ENCODE results near the gene NFATC4. TPM values are rescaled to one million over a fixed set of nuclear protein-coding genes. Genes with fewer than 3 reads are reported as not detected.
A peak's percentile ranks its signal among the peaks of the same experiment; 100 is the strongest.

The NFATC4 gene
- total and polyA plus RNA-seq, 2 donors (not counting 1 experiment from before 2014, with no cell fraction given): 3.1 to 7.6 TPM

DNA sequence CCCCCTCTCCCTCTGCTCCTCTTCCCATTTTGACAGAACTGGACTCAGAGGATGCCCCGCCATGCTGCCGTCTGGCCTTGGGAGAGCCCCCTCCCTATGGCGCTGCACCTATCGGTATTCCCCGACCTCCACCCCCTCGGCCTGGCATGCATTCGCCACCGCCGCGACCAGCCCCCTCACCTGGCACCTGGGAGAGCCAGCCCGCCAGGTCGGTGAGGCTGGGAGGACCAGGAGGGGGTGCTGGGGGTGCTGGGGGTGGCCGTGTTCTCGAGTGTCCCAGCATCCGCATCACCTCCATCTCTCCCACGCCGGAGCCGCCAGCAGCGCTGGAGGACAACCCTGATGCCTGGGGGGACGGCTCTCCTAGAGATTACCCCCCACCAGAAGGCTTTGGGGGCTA is 1.5 kb downstream of the NFATC4 start:
- ChIA-PET POLR2A (interaction anchor here (0.7 to 2.2 kb wide), 2 partner anchors 61 to 62 kb away, joined by 3 to 5 read pairs; partner anchors contain the start of gene KHNYN), CTCF (interaction anchor here (1.1 kb wide), 1 partner anchor 62 kb away, joined by 3 read pairs; no protein-coding TSS in a partner anchor)
- peaks cover 0 to 30% (median 6%) of the 10 kb centered on the region in 4 experiments for H3K27me3 ChIP-seq (replicated peaks in 1 of 4; ENCODE audit: control extremely low read depth in 1 of 4, control insufficient read depth in 3 of 4, insufficient read depth in 4 of 4, low read length in 3 of 4)
- Mint-ChIP-seq H3K4me3 (peak overlapping the region; percentile 60), H3K27me3 (peaks cover 6% of the 10 kb centered on the region), H3K9me3 (ENCODE audit: insufficient read depth) (no peaks in the 10 kb centered on the region), H3K27ac (peak overlapping the region; percentile 61), H3K4me1 (peaks cover 32% of the 10 kb centered on the region)
- intact Hi-C loops (cut with micrococcal nuclease): loop anchor here (5.0 to 10.0 kb wide), 3 partner anchors 227 to 335 kb away; partner anchors contain the start of gene EMC9
- DNase-seq (peak; percentile 21), ATAC-seq (ENCODE audit: low read depth) (no peak)
- H2AFZ ChIP-seq (ENCODE audit: insufficient read depth, low read depth, low read length, poor library complexity, severe bottlenecking): no peak overlapping the region
- no peaks in the 10 kb centered on the region for H3K9me3 ChIP-seq (ENCODE audit: control extremely low read depth in 1 of 3, control insufficient read depth in 2 of 3, insufficient read depth in 1 of 3, low read length in 2 of 3)
- peak overlapping the region; percentile 86 for H3K4me2 ChIP-seq (replicated peaks; ENCODE audit: low read depth, low read length, poor library complexity, severe bottlenecking)
- no peaks in the 10 kb centered on the region for H3K79me2 ChIP-seq (ENCODE audit: control insufficient read depth, insufficient read depth, low read length)
- H3K36me3 ChIP-seq (replicated peaks in 1 of 2; ENCODE audit: control extremely low read depth in 1 of 2, control insufficient read depth in 1 of 2, extremely low read depth in 1 of 2, insufficient read depth in 2 of 2, low read length in 1 of 2): no peaks in the 10 kb centered on the region
- no peak for TF ChIP-seq EZH2 (IDR thresholded peaks at IDR 0.05; ENCODE audit: borderline replicate concordance, insufficient read depth, low read depth, low read length, poor library complexity, severe bottlenecking)
- TF ChIP-seq, protein P1, sequence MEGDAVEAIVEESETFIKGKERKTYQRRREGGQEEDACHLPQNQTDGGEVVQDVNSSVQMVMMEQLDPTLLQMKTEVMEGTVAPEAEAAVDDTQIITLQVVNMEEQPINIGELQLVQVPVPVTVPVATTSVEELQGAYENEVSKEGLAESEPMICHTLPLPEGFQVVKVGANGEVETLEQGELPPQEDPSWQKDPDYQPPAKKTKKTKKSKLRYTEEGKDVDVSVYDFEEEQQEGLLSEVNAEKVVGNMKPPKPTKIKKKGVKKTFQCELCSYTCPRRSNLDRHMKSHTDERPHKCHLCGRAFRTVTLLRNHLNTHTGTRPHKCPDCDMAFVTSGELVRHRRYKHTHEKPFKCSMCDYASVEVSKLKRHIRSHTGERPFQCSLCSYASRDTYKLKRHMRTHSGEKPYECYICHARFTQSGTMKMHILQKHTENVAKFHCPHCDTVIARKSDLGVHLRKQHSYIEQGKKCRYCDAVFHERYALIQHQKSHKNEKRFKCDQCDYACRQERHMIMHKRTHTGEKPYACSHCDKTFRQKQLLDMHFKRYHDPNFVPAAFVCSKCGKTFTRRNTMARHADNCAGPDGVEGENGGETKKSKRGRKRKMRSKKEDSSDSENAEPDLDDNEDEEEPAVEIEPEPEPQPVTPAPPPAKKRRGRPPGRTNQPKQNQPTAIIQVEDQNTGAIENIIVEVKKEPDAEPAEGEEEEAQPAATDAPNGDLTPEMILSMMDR (IDR thresholded peaks at IDR 0.05): no peak
- H4K20me1 ChIP-seq (ENCODE audit: control insufficient read depth, insufficient read depth, low read length, poor library complexity, severe bottlenecking): no peaks in the 10 kb centered on the region
- H3K4me1 ChIP-seq (ENCODE audit: control insufficient read depth in 2 of 2, insufficient read depth in 2 of 2, low read length in 2 of 2): peaks cover 30 to 39% of the 10 kb centered on the region in 2 donors
- H3K27ac ChIP-seq (ENCODE audit: low read length in 2 of 2): peak overlapping the region in 1 of 2 donors; percentile 43
- H3K9ac ChIP-seq (ENCODE audit: low read length): no peak overlapping the region
- WGBS (ENCODE audit: insufficient coverage): 84% methylated on average over 5 of the region's 20 CpGs
- H3K4me3 ChIP-seq (ENCODE audit: control extremely low read depth in 1 of 5, extremely low read depth in 1 of 5, insufficient read depth in 1 of 5, low read depth in 2 of 5, low read length in 4 of 5): no peak overlapping the region

Measured in B cell (primary cell).